Naive thymus-derived CD4-positive, alpha-beta T cell (primary cell): ENCODE measurements around the gene NOBOX. TPM values are rescaled to one million over a fixed set of nuclear protein-coding genes. Genes with fewer than 3 reads are reported as not detected.
"Not testable (repeated sequence)": the region's sequence is repeated elsewhere in the genome, so short reads cannot be mapped to it uniquely, and the experiment has no call there.

ENCODE experiments used
- ATAC-seq: fragments of 150-1000 bp; cut with Tn5 transposase; 2 replicates; pipeline ENCODE4 v1.10.0; 2021; ENCODE audit warnings: mild to moderate bottlenecking, moderate library complexity
- CTCF ChIA-PET: fragments of 350-600 bp; sonication (Branson Sonifier 250); formaldehyde crosslinking; loops from one replicate; lab custom pipeline; 2021; ENCODE audit warnings: antibody characterized with exemption; lab: Charles Lee
- POLR2A ChIA-PET: fragments of 350-600 bp; sonication (Branson Sonifier 250); formaldehyde crosslinking; loops from one replicate; lab custom pipeline; 2021; ENCODE audit warnings: antibody characterized with exemption, inconsistent platforms; lab: Charles Lee
- DNase-seq, 9 donors: peaks; one replicate each; pipeline versions ENCODE4 v3.0.0 to v3.0.0-alpha.2; 2020 to 2022; ENCODE audit warnings: mixed read lengths in 1 of 9
- H3K27ac ChIP-seq: one replicate; pipeline ENCODE4 v1.7.0; 2013; ENCODE audit warnings: mild to moderate bottlenecking, low read depth, low read length, moderate library complexity
- H3K27me3 ChIP-seq, 2 donors: one replicate each; pipeline ENCODE4 v1.7.0; 2013; ENCODE audit warnings: low read length in 2 of 2, mild to moderate bottlenecking in 2 of 2, moderate library complexity in 2 of 2; ENCODE audit not compliant: control insufficient read depth in 2 of 2, insufficient read depth in 2 of 2
- H3K36me3 ChIP-seq, 3 experiments: 1 replicate in 2 of 3; 2 replicates in 1 of 3; pipeline ENCODE4 v1.7.0; 2013; ENCODE audit warnings: low read length in 3 of 3, mild to moderate bottlenecking in 3 of 3, moderate library complexity in 1 of 3; ENCODE audit not compliant: insufficient read depth in 3 of 3, control insufficient read depth in 2 of 3
- H3K4me1 ChIP-seq, 2 donors: one replicate each; pipeline ENCODE4 v1.7.0; 2013; ENCODE audit warnings: low read length in 2 of 2, mild to moderate bottlenecking in 2 of 2, moderate library complexity in 1 of 2; ENCODE audit not compliant: control insufficient read depth in 2 of 2, insufficient read depth in 2 of 2
- H3K4me3 ChIP-seq: 2 replicates; pipeline ENCODE4 v1.7.0; 2013; ENCODE audit warnings: mild to moderate bottlenecking, low read length
- H3K9me3 ChIP-seq, 3 experiments: 1 replicate in 2 of 3; 2 replicates in 1 of 3; pipeline ENCODE4 v1.7.0; 2013; ENCODE audit warnings: low read length in 3 of 3; ENCODE audit not compliant: control insufficient read depth in 2 of 3
- H3K27ac Mint-ChIP-seq, 9 donors: one replicate each; pipeline ENCODE4 v1.8.0; 2020 to 2022; ENCODE audit warnings: mixed read lengths in 9 of 9, mild to moderate bottlenecking in 8 of 9, moderate library complexity in 5 of 9, inconsistent platforms in 2 of 9
- H3K27me3 Mint-ChIP-seq, 5 donors: one replicate each; pipeline ENCODE4 v1.8.0; 2021 to 2022; ENCODE audit warnings: mixed read lengths in 5 of 5, mild to moderate bottlenecking in 1 of 5
- H3K36me3 Mint-ChIP-seq, 5 donors: one replicate each; pipeline ENCODE4 v1.8.0; 2020 to 2022; ENCODE audit warnings: mixed read lengths in 5 of 5, mild to moderate bottlenecking in 3 of 5, inconsistent platforms in 1 of 5
- H3K4me1 Mint-ChIP-seq, 7 donors: one replicate each; pipeline ENCODE4 v1.8.0; 2020 to 2022; ENCODE audit warnings: mixed read lengths in 7 of 7, mild to moderate bottlenecking in 3 of 7, inconsistent platforms in 1 of 7
- H3K4me3 Mint-ChIP-seq, 10 donors: one replicate each; pipeline ENCODE4 v1.8.0; 2020 to 2022; ENCODE audit warnings: mild to moderate bottlenecking in 10 of 10, mixed read lengths in 10 of 10, moderate library complexity in 6 of 10, inconsistent platforms in 2 of 10
- H3K9me3 Mint-ChIP-seq, 11 donors: one replicate each; pipeline ENCODE4 v1.8.0; 2020 to 2022; ENCODE audit warnings: mixed read lengths in 11 of 11, mild to moderate bottlenecking in 4 of 11, inconsistent platforms in 1 of 11, moderate library complexity in 1 of 11
- intact Hi-C, 2 donors: fragments of 100-400 bp; cut with micrococcal nuclease; formaldehyde crosslinking; loops; one replicate each; pipeline ENCODE4 v1.15.1; 2023
- polyA plus RNA-seq, 2 donors: library from polyadenylated mRNA; unstranded; fragments of 300-500 nt; fragmentation: Illumina TruSeq; gene quantifications; one replicate each; pipeline ENCODE4 v1.2.3, GENCODE V29; 2021
- total RNA-seq, 6 experiments: library from RNA in 5 of 6; stranded (reverse) in 5 of 6; gene quantifications; 1 replicate in 5 of 6; 2 replicates in 1 of 6; pipeline ENCODE4 v1.2.3 and lab custom pipeline; 2021 to 2026

Gene NOBOX
- total and polyA plus RNA-seq, 7 experiments from 2014 or later = not detected

GRCh38 chr7:144436500-144436899 lies 33.0 kb upstream of the NOBOX start:
- H3K4me1 Mint-ChIP-seq = no peaks in the 10 kb centered on the region
- Histone ChIP-seq H3K27me3 (no peaks in the 10 kb centered on the region), H3K4me3 (no peak overlapping the region), H3K4me1 (no peaks in the 10 kb centered on the region), H3K36me3 (no peaks in the 10 kb centered on the region), H3K9me3 (no peaks in the 10 kb centered on the region), H3K27ac (no peak overlapping the region)
- no peak overlapping the region for H3K4me3 Mint-ChIP-seq
- no peaks in the 10 kb centered on the region for H3K9me3 Mint-ChIP-seq
- ATAC-seq (no peak), DNase-seq (no peak)
- no peaks in the 10 kb centered on the region for H3K36me3 Mint-ChIP-seq
- intact Hi-C loops = no loop called here
- CTCF ChIA-PET = no interaction called here
- H3K27ac Mint-ChIP-seq = no peak overlapping the region
- POLR2A ChIA-PET = no interaction called here
- H3K27me3 Mint-ChIP-seq = peaks cover 0 to 6% (median 2%) of the 10 kb centered on the region in 5 donors

GRCh38 chr7:144428431-144428830 lies 24.9 kb upstream of the NOBOX start:
- no peak for DNase-seq
- CTCF ChIA-PET = no interaction called here
- Histone ChIP-seq H3K9me3 (peaks cover 0 to 4% (median 0%) of the 10 kb centered on the region in 3 experiments), H3K4me3 (no peak overlapping the region), H3K36me3 (no peaks in the 10 kb centered on the region), H3K4me1 (no peaks in the 10 kb centered on the region), H3K27me3 (no peaks in the 10 kb centered on the region), H3K27ac (no peak overlapping the region)
- Mint-ChIP-seq H3K4me3 (no peak overlapping the region), H3K4me1 (peaks cover 0 to 2% (median 0%) of the 10 kb centered on the region in 7 donors), H3K27me3 (peaks cover 0 to under 1% (median 0%) of the 10 kb centered on the region in 5 donors), H3K36me3 (peaks cover 0 to 17% (median 10%) of the 10 kb centered on the region in 5 donors), H3K27ac (no peak overlapping the region), H3K9me3 (peaks cover 5 to 50% (median 20%) of the 10 kb centered on the region in 11 donors)
- intact Hi-C loops = no loop called here
- ATAC-seq = no peak
- POLR2A ChIA-PET = no interaction called here

GRCh38 chr7:144427539-144427938 lies 24.0 kb upstream of the NOBOX start:
- intact Hi-C loops, ATAC-seq: not testable (repeated sequence)
- H3K9me3 Mint-ChIP-seq = peaks cover 5 to 50% (median 20%) of the 10 kb centered on the region in 11 donors

GRCh38 chr7:144418931-144419330 lies 15.4 kb upstream of the NOBOX start:
- H3K36me3 Mint-ChIP-seq, H3K27ac Mint-ChIP-seq, H3K4me3 Mint-ChIP-seq, CTCF ChIA-PET, H3K9me3 ChIP-seq, intact Hi-C loops, H3K4me1 ChIP-seq, H3K27ac ChIP-seq, H3K4me1 Mint-ChIP-seq, POLR2A ChIA-PET, H3K4me3 ChIP-seq, H3K36me3 ChIP-seq, DNase-seq, ATAC-seq, H3K27me3 ChIP-seq: not testable (repeated sequence)
- Mint-ChIP-seq H3K27me3 (peaks cover 0 to 15% (median 13%) of the 10 kb centered on the region in 5 donors), H3K9me3 (peaks cover 0 to 16% (median 4%) of the 10 kb centered on the region in 11 donors)

More at GRCh38 chr7:144427539-144427938, 24.0 kb upstream of the NOBOX start:
- H3K9me3 ChIP-seq, H3K4me1 Mint-ChIP-seq, H3K4me1 ChIP-seq, H3K27me3 ChIP-seq, CTCF ChIA-PET, H3K27ac ChIP-seq, H3K4me3 ChIP-seq, H3K27me3 Mint-ChIP-seq, H3K4me3 Mint-ChIP-seq, DNase-seq, H3K36me3 ChIP-seq, H3K27ac Mint-ChIP-seq, POLR2A ChIA-PET: not testable (repeated sequence)
- H3K36me3 Mint-ChIP-seq = peaks cover 0 to 17% (median 10%) of the 10 kb centered on the region in 5 donors

GRCh38 chr7:144416341-144416740 lies 12.8 kb upstream of the NOBOX start:
- Histone ChIP-seq H3K4me1 (no peaks in the 10 kb centered on the region), H3K27ac (no peak overlapping the region), H3K4me3 (no peak overlapping the region), H3K27me3 (no peaks in the 10 kb centered on the region), H3K36me3 (no peaks in the 10 kb centered on the region), H3K9me3 (no peaks in the 10 kb centered on the region)
- intact Hi-C loops = no loop called here
- H3K36me3 Mint-ChIP-seq = no peaks in the 10 kb centered on the region
- H3K9me3 Mint-ChIP-seq = peaks cover 0 to 16% (median 4%) of the 10 kb centered on the region in 11 donors
- H3K4me3 Mint-ChIP-seq = no peak overlapping the region
- DNase-seq (no peak), ATAC-seq (no peak)
- H3K27me3 Mint-ChIP-seq = peaks cover 2 to 17% (median 11%) of the 10 kb centered on the region in 5 donors
- CTCF ChIA-PET = interaction anchor here (0.6 kb wide), 1 partner anchor 435 kb away, joined by 3 read pairs; no protein-coding TSS in a partner anchor
- POLR2A ChIA-PET = no interaction called here
- no peaks in the 10 kb centered on the region for H3K4me1 Mint-ChIP-seq
- H3K27ac Mint-ChIP-seq = no peak overlapping the region

GRCh38 chr7:144415858-144416257 lies 12.4 kb upstream of the NOBOX start:
- DNase-seq = no peak
- no peaks in the 10 kb centered on the region for H3K9me3 ChIP-seq
- no peaks in the 10 kb centered on the region for H3K4me1 ChIP-seq
- H3K27ac ChIP-seq = no peak overlapping the region
- H3K36me3 ChIP-seq = no peaks in the 10 kb centered on the region
- ChIA-PET POLR2A (no interaction called here), CTCF (interaction anchor here (0.6 kb wide), 1 partner anchor 436 kb away, joined by 3 read pairs; no protein-coding TSS in a partner anchor)
- no peaks in the 10 kb centered on the region for H3K27me3 ChIP-seq
- H3K4me1 Mint-ChIP-seq = no peaks in the 10 kb centered on the region
- no peak overlapping the region for H3K27ac Mint-ChIP-seq
- peaks cover 4 to 17% (median 11%) of the 10 kb centered on the region in 5 donors for H3K27me3 Mint-ChIP-seq
- H3K4me3 Mint-ChIP-seq = no peak overlapping the region
- H3K36me3 Mint-ChIP-seq = no peaks in the 10 kb centered on the region
- ATAC-seq = no peak
- H3K9me3 Mint-ChIP-seq = peaks cover 0 to 16% (median 4%) of the 10 kb centered on the region in 11 donors
- intact Hi-C loops = no loop called here
- H3K4me3 ChIP-seq = no peak overlapping the region

- H3K36me3 Mint-ChIP-seq = no peaks in the 10 kb centered on the region
- peaks cover 0 to 16% (median 4%) of the 10 kb centered on the region in 11 donors for H3K9me3 Mint-ChIP-seq
- H3K4me3 Mint-ChIP-seq = no peak overlapping the region
- no peak for ATAC-seq
- no peaks in the 10 kb centered on the region for H3K36me3 ChIP-seq
- intact Hi-C loops = no loop called here
- no peaks in the 10 kb centered on the region for H3K9me3 ChIP-seq
- H3K4me1 Mint-ChIP-seq = peaks cover 0 to 4% (median 0%) of the 10 kb centered on the region in 7 donors
- no peaks in the 10 kb centered on the region for H3K27me3 ChIP-seq
- H3K27me3 Mint-ChIP-seq = peaks cover 11 to 23% (median 15%) of the 10 kb centered on the region in 5 donors
- H3K4me3 ChIP-seq = no peak overlapping the region
- no peak overlapping the region for H3K27ac ChIP-seq
- CTCF ChIA-PET = no interaction called here
- POLR2A ChIA-PET = no interaction called here
- no peak for DNase-seq
- no peaks in the 10 kb centered on the region for H3K4me1 ChIP-seq
- H3K27ac Mint-ChIP-seq = no peak overlapping the region
Observed at GRCh38 chr7:144414815-144415214, 11.3 kb upstream of the NOBOX start.
